ENCODE measurements around the gene THOC6. TPM values are rescaled to one million over a fixed set of nuclear protein-coding genes. Genes with fewer than 3 reads are reported as not detected.

Gene THOC6
- total RNA-seq, 2 donors from 2014 or later = 27.4 to 45.8 TPM

DNA sequence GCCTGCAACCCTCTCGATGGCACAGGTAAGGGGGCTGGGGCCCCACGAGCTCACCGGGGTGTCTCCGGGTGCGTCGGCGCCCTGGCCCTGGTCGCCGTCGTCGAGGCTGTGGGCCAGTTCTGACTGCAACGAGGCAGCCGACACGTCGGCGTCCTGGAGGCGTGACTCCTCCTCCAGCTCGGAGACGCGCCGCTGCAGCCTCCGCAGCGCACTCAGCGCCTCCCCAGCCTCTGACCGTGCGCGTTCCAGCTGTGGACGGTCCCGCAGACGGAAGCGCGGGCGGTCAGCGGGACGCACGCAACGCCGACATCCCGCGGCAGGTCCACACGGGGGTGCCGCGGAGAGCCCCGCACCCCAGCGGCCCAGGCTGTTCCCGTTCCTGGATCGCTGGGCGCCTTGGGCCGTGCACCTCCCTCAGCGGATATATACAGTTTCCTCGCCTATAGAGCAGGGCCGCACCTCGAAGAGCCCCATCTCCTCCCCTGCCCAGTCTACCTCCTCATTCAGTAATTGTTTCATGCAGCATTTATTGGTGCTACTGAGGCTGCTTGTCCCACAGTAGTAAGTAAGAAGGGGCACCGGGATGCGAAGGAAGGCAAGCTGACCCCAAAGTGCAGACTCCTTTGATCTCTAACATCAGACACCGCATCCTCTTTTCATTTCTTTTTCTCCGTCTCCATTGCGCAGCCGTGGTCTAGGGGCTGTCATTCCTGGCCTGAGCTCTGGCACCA, 5.8 kb downstream of the THOC6 start:
- Histone ChIP-seq H3K27me3 (peaks cover 4% of the 10 kb centered on the region), H3K9ac (ENCODE audit: low read depth in 2 of 2, low read length in 2 of 2) (no peak overlapping the region), H3K27ac (no peak overlapping the region), H3K36me3 (no peaks in the 10 kb centered on the region), H3K4me1 (peaks cover 8% of the 10 kb centered on the region), H3K9me3 (no peaks in the 10 kb centered on the region), H3K4me3 (no peak overlapping the region)
- intact Hi-C loops (cut with DNase I) = loop anchor here (2.0 kb wide), 1 partner anchor 27 kb away; no protein-coding TSS in a partner anchor
- TF ChIP-seq, protein P1, sequence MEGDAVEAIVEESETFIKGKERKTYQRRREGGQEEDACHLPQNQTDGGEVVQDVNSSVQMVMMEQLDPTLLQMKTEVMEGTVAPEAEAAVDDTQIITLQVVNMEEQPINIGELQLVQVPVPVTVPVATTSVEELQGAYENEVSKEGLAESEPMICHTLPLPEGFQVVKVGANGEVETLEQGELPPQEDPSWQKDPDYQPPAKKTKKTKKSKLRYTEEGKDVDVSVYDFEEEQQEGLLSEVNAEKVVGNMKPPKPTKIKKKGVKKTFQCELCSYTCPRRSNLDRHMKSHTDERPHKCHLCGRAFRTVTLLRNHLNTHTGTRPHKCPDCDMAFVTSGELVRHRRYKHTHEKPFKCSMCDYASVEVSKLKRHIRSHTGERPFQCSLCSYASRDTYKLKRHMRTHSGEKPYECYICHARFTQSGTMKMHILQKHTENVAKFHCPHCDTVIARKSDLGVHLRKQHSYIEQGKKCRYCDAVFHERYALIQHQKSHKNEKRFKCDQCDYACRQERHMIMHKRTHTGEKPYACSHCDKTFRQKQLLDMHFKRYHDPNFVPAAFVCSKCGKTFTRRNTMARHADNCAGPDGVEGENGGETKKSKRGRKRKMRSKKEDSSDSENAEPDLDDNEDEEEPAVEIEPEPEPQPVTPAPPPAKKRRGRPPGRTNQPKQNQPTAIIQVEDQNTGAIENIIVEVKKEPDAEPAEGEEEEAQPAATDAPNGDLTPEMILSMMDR (IDR thresholded peaks at IDR 0.05) = no peak
- DNase-seq = no peak

DNA sequence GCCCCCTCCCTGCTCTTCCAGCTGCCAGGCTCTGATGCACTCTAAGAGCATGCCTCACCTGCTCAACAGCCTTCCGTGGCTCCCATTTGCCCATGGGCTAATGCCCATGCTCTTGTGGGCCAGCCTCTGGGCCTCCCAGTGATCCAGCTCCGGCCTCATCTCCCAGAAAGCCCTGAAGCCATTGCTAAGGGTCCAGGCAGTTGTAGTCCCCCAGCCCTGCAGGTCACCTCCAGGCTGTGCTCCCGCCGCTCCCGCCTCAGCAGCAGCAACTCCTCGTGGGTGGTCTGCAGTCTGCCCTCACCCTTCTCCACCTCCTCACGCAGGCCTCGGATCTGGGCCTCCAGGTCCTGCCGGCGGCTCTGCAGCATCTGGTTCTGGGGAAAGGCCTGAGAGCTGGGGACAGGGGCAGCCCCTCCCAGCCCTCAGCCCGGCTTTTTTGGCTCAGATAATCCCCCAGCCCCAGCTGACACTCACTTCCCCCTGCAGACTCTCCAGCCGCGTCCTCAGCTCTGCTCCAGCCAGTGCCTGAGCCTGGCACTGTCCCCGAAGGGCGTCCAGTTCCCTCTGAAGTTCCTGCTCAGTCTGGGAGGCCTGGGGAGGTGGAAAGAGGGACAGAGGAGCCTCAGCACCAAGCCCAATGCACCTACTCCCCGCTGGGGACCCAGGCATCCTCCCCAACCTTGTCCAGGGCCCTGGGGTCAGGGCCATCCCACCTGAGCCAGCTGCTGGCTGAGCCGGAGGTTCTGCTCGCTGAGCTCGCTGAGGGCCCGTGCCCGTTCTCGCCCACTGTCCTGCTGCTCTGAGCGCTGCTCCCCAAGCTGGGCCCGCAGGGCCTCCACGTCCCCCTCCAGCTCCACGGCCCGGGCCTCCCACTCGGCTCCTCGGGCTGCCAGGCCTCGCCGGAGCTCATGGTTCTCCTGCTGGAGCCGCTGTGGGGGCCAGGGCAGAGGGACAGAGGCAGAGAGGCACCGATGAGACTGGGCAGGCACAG, 6.7 kb downstream of the THOC6 start:
- TF ChIP-seq, protein P1 (IDR thresholded peaks at IDR 0.05) = no peak
- H3K27ac ChIP-seq = no peak overlapping the region
- no peak for DNase-seq
- peaks cover 12% of the 10 kb centered on the region for H3K4me1 ChIP-seq
- H3K4me3 ChIP-seq = no peak overlapping the region
- intact Hi-C loops (cut with DNase I) = no loop called here
- H3K9ac ChIP-seq (ENCODE audit: low read depth in 2 of 2, low read length in 2 of 2) = no peak overlapping the region
- no peaks in the 10 kb centered on the region for H3K36me3 ChIP-seq
- no peaks in the 10 kb centered on the region for H3K9me3 ChIP-seq
- peaks cover 11% of the 10 kb centered on the region for H3K27me3 ChIP-seq

- Histone ChIP-seq H3K27ac (no peak overlapping the region), H3K9ac (ENCODE audit: low read depth in 2 of 2, low read length in 2 of 2) (no peak overlapping the region), H3K4me3 (no peak overlapping the region), H3K9me3 (no peaks in the 10 kb centered on the region), H3K4me1 (peaks cover 12% of the 10 kb centered on the region), H3K27me3 (peaks cover 16% of the 10 kb centered on the region), H3K36me3 (no peaks in the 10 kb centered on the region)
- intact Hi-C loops (cut with DNase I) = no loop called here
- DNase-seq = no peak
- TF ChIP-seq, protein P1 (IDR thresholded peaks at IDR 0.05) = no peak
Measured at GRCh38 chr16:3032624-3033023, 8.8 kb downstream of the THOC6 start.

GRCh38 chr16:3035289-3035971, 11.6 kb downstream of the THOC6 start:
- intact Hi-C loops (cut with DNase I) = no loop called here
- Histone ChIP-seq H3K27me3 (peaks cover 12% of the 10 kb centered on the region), H3K27ac (no peak overlapping the region), H3K4me1 (peaks cover 9% of the 10 kb centered on the region), H3K9ac (ENCODE audit: low read depth in 2 of 2, low read length in 2 of 2) (peak overlapping the region in 1 of 2 donors; percentile 82), H3K36me3 (no peaks in the 10 kb centered on the region), H3K9me3 (no peaks in the 10 kb centered on the region), H3K4me3 (peak overlapping the region; percentile 54)
- TF ChIP-seq, protein P1 (IDR thresholded peaks at IDR 0.05) = no peak
- DNase-seq = no peak
